GM23338 (cell line): ENCODE measurements around the gene PSORS1C1. TPM values are rescaled to one million over a fixed set of nuclear protein-coding genes. Genes with fewer than 3 reads are reported as not detected.
A peak's percentile ranks its signal among the peaks of the same experiment; 100 is the strongest.

Experiments
- ATAC-seq: fragments of 200-7000 bp; cut with Tn5 transposase; 3 replicates; pipeline ENCODE4 v1.9.1; 2020
- DNase-seq: peaks from one replicate; pipeline ENCODE4 v3.0.0-alpha.2; 2015; ENCODE audit warnings: low spot score
- H2AFZ ChIP-seq: fragments of 200-600 bp; sonication (generic); 2 replicates; pipeline ENCODE4 v1.8.0; 2016; ENCODE audit warnings: antibody characterized with exemption, mild to moderate bottlenecking, moderate library complexity
- H3F3A ChIP-seq: fragments of 200-600 bp; sonication (generic); replicated peaks from 2 replicates; pipeline ENCODE4 v1.8.0; 2017; ENCODE audit warnings: antibody characterized with exemption, mixed run types, low read depth
- H3K27ac ChIP-seq: fragments of 200-600 bp; sonication (generic); 2 replicates; pipeline ENCODE4 v1.6.1; 2016; ENCODE audit warnings: low read depth
- H3K27me3 ChIP-seq: fragments of 200-600 bp; sonication (generic); 2 replicates; pipeline ENCODE4 v1.8.0; 2016; ENCODE audit warnings: mild to moderate bottlenecking, mixed run types, moderate library complexity; ENCODE audit not compliant: insufficient read depth
- H3K36me3 ChIP-seq: fragments of 200-600 bp; sonication (generic); 2 replicates; pipeline ENCODE4 v1.8.0; 2016; ENCODE audit warnings: mild to moderate bottlenecking; ENCODE audit not compliant: insufficient read depth
- H3K4me1 ChIP-seq: fragments of 200-600 bp; sonication (generic); 2 replicates; pipeline ENCODE4 v1.8.0; 2016; ENCODE audit warnings: mild to moderate bottlenecking, moderate library complexity; ENCODE audit not compliant: insufficient read depth
- H3K4me2 ChIP-seq: fragments of 200-600 bp; sonication (generic); 2 replicates; pipeline ENCODE4 v1.7.1; 2017; ENCODE audit warnings: mixed run types
- H3K4me3 ChIP-seq: fragments of 200-600 bp; sonication (generic); 2 replicates; pipeline ENCODE4 v1.6.1; 2016; ENCODE audit warnings: mixed run types
- H3K79me2 ChIP-seq: fragments of 200-600 bp; sonication (generic); replicated peaks from 2 replicates; pipeline ENCODE4 v1.8.0; 2017; ENCODE audit warnings: mild to moderate bottlenecking; ENCODE audit not compliant: insufficient read depth
- H3K9me2 ChIP-seq: fragments of 200-600 bp; sonication (generic); 2 replicates; pipeline ENCODE4 v1.8.0; 2017; ENCODE audit not compliant: insufficient read depth
- H4K20me1 ChIP-seq: fragments of 200-600 bp; sonication (generic); replicated peaks from 2 replicates; pipeline ENCODE4 v1.8.0; 2017; ENCODE audit warnings: mild to moderate bottlenecking; ENCODE audit not compliant: insufficient read depth
- H3K27ac Mint-ChIP-seq: 2 replicates; pipeline ENCODE4 v1.8.0; 2020; ENCODE audit warnings: inconsistent platforms, mild to moderate bottlenecking, moderate library complexity, mixed read lengths
- H3K27me3 Mint-ChIP-seq: 3 replicates; pipeline ENCODE4 v1.8.0; 2022; ENCODE audit warnings: low read depth, mild to moderate bottlenecking, moderate library complexity, mixed read lengths, inconsistent platforms; ENCODE audit not compliant: insufficient read depth, poor library complexity
- H3K36me3 Mint-ChIP-seq: 3 replicates; pipeline ENCODE4 v1.8.0; 2021; ENCODE audit warnings: low read depth, mild to moderate bottlenecking, inconsistent platforms, moderate library complexity, mixed read lengths
- H3K4me1 Mint-ChIP-seq: 3 replicates; pipeline ENCODE4 v1.8.0; 2020; ENCODE audit warnings: mild to moderate bottlenecking, inconsistent platforms, mixed read lengths
- H3K4me3 Mint-ChIP-seq: 3 replicates; pipeline ENCODE4 v1.8.0; 2021; ENCODE audit warnings: moderate library complexity, mild to moderate bottlenecking, inconsistent platforms, mixed read lengths
- H3K9me3 Mint-ChIP-seq: 3 replicates; pipeline ENCODE4 v1.8.0; 2020; ENCODE audit warnings: moderate library complexity, mild to moderate bottlenecking, inconsistent platforms, mixed read lengths
- CREB1 ChIP-seq: fragments of 250-450 bp; sonication (Bioruptor Pico); IDR thresholded peaks from 2 replicates; pipeline ENCODE4 v1.5.0; 2020; ENCODE audit warnings: low read depth, mild to moderate bottlenecking, moderate library complexity
- CTCF ChIP-seq, 2 experiments: fragments of 200-600 bp in 1 of 2; sonication (generic) in 1 of 2; conservative IDR thresholded peaks; 2 replicates each; pipeline versions ENCODE4 v1.5.1 to v1.6.1; 2016 to 2017; ENCODE audit warnings: antibody characterized with exemption in 2 of 2, low read depth in 2 of 2, mild to moderate bottlenecking in 2 of 2, moderate library complexity in 1 of 2
- ETS1 ChIP-seq: IDR thresholded peaks from 2 replicates; pipeline ENCODE4 v1.6.1; 2016; ENCODE audit warnings: antibody characterized with exemption
- EZH2 ChIP-seq: fragments of 200-600 bp; sonication (generic); IDR thresholded peaks from one replicate; pipeline ENCODE4 v1.8.0; 2017; ENCODE audit warnings: antibody characterized with exemption, mild to moderate bottlenecking, low read depth; ENCODE audit not compliant: unreplicated experiment
- EZH2phosphoT487 ChIP-seq: fragments of 200-600 bp; sonication (generic); IDR thresholded peaks from one replicate; pipeline ENCODE4 v1.8.1; 2018; ENCODE audit warnings: antibody characterized with exemption; ENCODE audit not compliant: unreplicated experiment
- JUNB ChIP-seq: IDR thresholded peaks from one replicate; pipeline ENCODE4 v1.6.1; 2016; ENCODE audit warnings: antibody characterized with exemption; ENCODE audit not compliant: unreplicated experiment
- NANOG ChIP-seq: IDR thresholded peaks from 2 replicates; pipeline ENCODE4 v1.6.1; 2016; ENCODE audit warnings: antibody characterized with exemption, borderline replicate concordance
- POLR2AphosphoS5 ChIP-seq: IDR thresholded peaks from 2 replicates; pipeline ENCODE4 v1.6.1; 2016; ENCODE audit warnings: antibody characterized with exemption, low read depth
- REST ChIP-seq: IDR thresholded peaks from one replicate; pipeline ENCODE4 v1.6.1; 2018; ENCODE audit warnings: antibody characterized with exemption; ENCODE audit not compliant: unreplicated experiment
- STAT1 ChIP-seq: IDR thresholded peaks from one replicate; pipeline ENCODE4 v1.6.1; 2016; ENCODE audit warnings: antibody characterized with exemption; ENCODE audit not compliant: unreplicated experiment
- ZNF114 ChIP-seq: fragments of 250-450 bp; sonication (Bioruptor Pico); IDR thresholded peaks from 2 replicates; pipeline ENCODE4 v1.5.0; 2020; ENCODE audit warnings: mild to moderate bottlenecking, moderate library complexity
- ZNF331 ChIP-seq: fragments of 250-450 bp; sonication (Bioruptor Pico); IDR thresholded peaks from 2 replicates; pipeline ENCODE4 v1.5.0; 2020; ENCODE audit warnings: low read depth, mild to moderate bottlenecking, moderate library complexity
- ZNF462 ChIP-seq: fragments of 250-450 bp; sonication (Bioruptor Pico); IDR thresholded peaks from 2 replicates; pipeline ENCODE4 v1.5.0; 2020; ENCODE audit warnings: mild to moderate bottlenecking, moderate library complexity
- polyA plus RNA-seq: library from polyadenylated mRNA; unstranded; fragments of >200 nt; fragmentation: Nextera tagmentation; extraction: Ambion mirVana; gene quantifications from 2 replicates; pipeline ENCODE4 v1.2.1, GENCODE V29; 2016
- total RNA-seq: library from RNA; depleted of rRNA; stranded (reverse); fragments of >200 nt; shearing (Covaris generic); gene quantifications from 2 replicates; pipeline ENCODE4 v1.2.3, GENCODE V29; 2014

PSORS1C1 gene
- total and polyA plus RNA-seq, 2 experiments from 2014 or later: not detected

GRCh38 chr6:31169123-31169857 lies 54.7 kb downstream of the PSORS1C1 start:
- Histone ChIP-seq H3K4me1 (peaks cover 49% of the 10 kb centered on the region), H4K20me1 (peaks cover 53% of the 10 kb centered on the region), H3F3A (peaks cover 38% of the 10 kb centered on the region), H3K79me2 (peaks cover 75% of the 10 kb centered on the region), H3K27ac (peak overlapping the region; percentile 100), H3K9me2 (no peaks in the 10 kb centered on the region), H3K4me3 (peak overlapping the region; percentile 100), H3K4me2 (peak overlapping the region; percentile 100), H3K27me3 (no peaks in the 10 kb centered on the region), H2AFZ (no peak overlapping the region), H3K36me3 (peaks cover 27% of the 10 kb centered on the region)
- H3K27me3 Mint-ChIP-seq: peaks cover 34% of the 10 kb centered on the region
- H3K4me3 Mint-ChIP-seq: peak overlapping the region; percentile 95
- TF ChIP-seq NANOG (no peak), ETS1 (no peak), EZH2phosphoT487 (no peak), STAT1 (no peak), EZH2 (no peak), CTCF (conservative IDR thresholded peaks at IDR 0.05; ENCODE audit: low read depth in 2 of 2) (no peak), JUNB (no peak), ZNF462 (CRISPR knock-in tag) (no peak), ZNF331 (no peak), REST (no peak), ZNF114 (CRISPR knock-in tag) (no peak), CREB1 (CRISPR knock-in tag) (no peak), POLR2AphosphoS5 (no peak)
- peaks cover 57% of the 10 kb centered on the region for H3K36me3 Mint-ChIP-seq
- H3K9me3 Mint-ChIP-seq: no peaks in the 10 kb centered on the region; the same call in 2 of the 3 replicates
- ATAC-seq (no peak), DNase-seq (no peak)
- H3K27ac Mint-ChIP-seq: peak overlapping the region; percentile 92
- peaks cover 57% of the 10 kb centered on the region for H3K4me1 Mint-ChIP-seq
